OCI-LY7 (cell line): ENCODE data around the gene STXBP6. TPM values are rescaled to one million over a fixed set of nuclear protein-coding genes. Genes with fewer than 3 reads are reported as not detected.

Experiments used
- BruUV-seq: library from RNA; stranded (reverse); fragments of 400-500 nt; replicated peaks from 2 replicates; lab custom pipeline; 2021; lab: Mats Ljungman, UMichigan
- CTCF ChIA-PET: fragments of 300-600 bp; sonication (Branson Sonifier 250); formaldehyde crosslinking; loops from one replicate; lab custom pipeline; 2022; ENCODE audit warnings: antibody characterized with exemption; ENCODE audit not compliant: unreplicated experiment; lab: Charles Lee
- POLR2A ChIA-PET: fragments of 300-600 bp; sonication (Branson Sonifier 250); formaldehyde crosslinking; loops from one replicate; lab custom pipeline; 2022; ENCODE audit warnings: antibody characterized with exemption; lab: Charles Lee
- DNase-seq: peaks from one replicate; pipeline ENCODE4 v3.0.0-alpha.2; 2015; ENCODE audit warnings: low spot score
- H2AFZ ChIP-seq: fragments of 200-600 bp; sonication (generic), shearing (Covaris generic); 2 replicates; pipeline ENCODE4 v1.6.1; 2014; ENCODE audit warnings: mild to moderate bottlenecking, antibody characterized with exemption, low read length, moderate library complexity
- H3K27ac ChIP-seq: fragments of 200-600 bp; sonication (generic); 2 replicates; pipeline ENCODE4 v1.5.1; 2014; ENCODE audit warnings: mixed run types, low read depth, mild to moderate bottlenecking, moderate library complexity, low read length, inconsistent platforms; ENCODE audit not compliant: poor library complexity, severe bottlenecking
- H3K36me3 ChIP-seq: fragments of 200-600 bp; sonication (generic); 2 replicates; pipeline ENCODE4 v1.6.1; 2014; ENCODE audit warnings: mild to moderate bottlenecking, antibody characterized with exemption, low read length, moderate library complexity, mixed read lengths; ENCODE audit not compliant: insufficient read depth
- H3K4me1 ChIP-seq: fragments of 200-600 bp; sonication (generic); 2 replicates; pipeline ENCODE4 v1.5.1; 2014; ENCODE audit warnings: mild to moderate bottlenecking, low read length; ENCODE audit not compliant: insufficient read depth, poor library complexity, severe bottlenecking
- H3K4me2 ChIP-seq: fragments of 200-600 bp; sonication (generic); 2 replicates; pipeline ENCODE4 v1.6.1; 2014; ENCODE audit warnings: mild to moderate bottlenecking, low read length
- H3K4me3 ChIP-seq: fragments of 200-600 bp; sonication (generic); 2 replicates; pipeline ENCODE4 v1.5.1; 2014; ENCODE audit warnings: mild to moderate bottlenecking, low read depth, low read length; ENCODE audit not compliant: poor library complexity, severe bottlenecking
- H3K79me2 ChIP-seq: fragments of 200-600 bp; sonication (generic); 2 replicates; pipeline ENCODE4 v1.6.1; 2016; ENCODE audit warnings: low read depth, mild to moderate bottlenecking, low read length, moderate library complexity, mixed read lengths; ENCODE audit not compliant: insufficient read depth
- H3K9me2 ChIP-seq: fragments of 200-600 bp; sonication (generic); 2 replicates; pipeline ENCODE4 v1.6.1; 2016; ENCODE audit warnings: mild to moderate bottlenecking, low read length, mixed read lengths; ENCODE audit not compliant: insufficient read depth
- H3K9me3 ChIP-seq: fragments of 200-600 bp; sonication (generic); 2 replicates; pipeline ENCODE4 v1.6.1; 2014; ENCODE audit warnings: mild to moderate bottlenecking, mixed run types, low read length, mixed read lengths
- H4K20me1 ChIP-seq: fragments of 200-600 bp; sonication (generic); 2 replicates; pipeline ENCODE4 v1.6.1; 2014; ENCODE audit warnings: mild to moderate bottlenecking, antibody characterized with exemption, low read length, moderate library complexity, mixed read lengths; ENCODE audit not compliant: insufficient read depth
- EZH2phosphoT487 ChIP-seq: fragments of 200-600 bp; sonication (generic); IDR thresholded peaks from 2 replicates; pipeline ENCODE4 v1.6.1; 2018; ENCODE audit warnings: low read depth, borderline replicate concordance, mild to moderate bottlenecking, mixed run types, antibody characterized with exemption, low read length, moderate library complexity, mixed read lengths
- intact Hi-C: fragments of 100-400 bp; cut with micrococcal nuclease; formaldehyde crosslinking; loops from one replicate; pipeline ENCODE4 v1.10.0; 2022; ENCODE audit not compliant: unreplicated experiment
- total RNA-seq, 2 experiments: library from RNA; depleted of rRNA in 1 of 2; stranded (reverse); fragments of >200 nt in 1 of 2; shearing (Covaris generic) in 1 of 2; gene quantifications; 2 replicates each; pipeline ENCODE4 v1.2.3, GENCODE V29; 2014 to 2022
- TF ChIP-seq, protein P1 (sequence below): fragments of 200-600 bp; sonication (generic); conservative IDR thresholded peaks from 2 replicates; pipeline ENCODE4 v1.5.1; 2014; ENCODE audit warnings: mild to moderate bottlenecking, antibody characterized with exemption, low read length, moderate library complexity, mixed read lengths

Gene STXBP6
- total RNA-seq, 2 experiments from 2014 or later, result 0.48 TPM; not detected in 1

DNA sequence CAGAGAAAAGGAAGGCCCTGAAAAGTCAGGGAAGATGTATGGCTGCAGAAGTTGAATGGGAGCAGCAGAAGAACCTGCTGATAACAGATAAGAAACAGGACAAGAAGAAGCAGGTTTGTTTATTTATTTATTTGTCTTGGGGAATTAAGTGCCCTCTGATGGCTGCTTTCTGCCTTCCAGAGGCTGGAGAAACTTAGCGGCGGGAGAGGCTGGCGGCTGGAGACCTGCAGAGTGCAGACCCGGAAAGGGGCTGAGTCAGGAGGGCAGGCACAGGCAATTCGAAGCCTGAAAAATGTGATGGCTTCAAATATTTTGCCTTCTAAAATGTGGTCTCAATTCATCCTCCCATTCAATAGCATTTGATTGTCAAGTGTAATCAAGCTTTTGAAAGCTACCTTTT, 247.7 kb downstream of the STXBP6 start:
- Histone ChIP-seq H4K20me1 (no peaks in the 10 kb centered on the region), H3K9me3 (no peaks in the 10 kb centered on the region), H3K9me2 (no peaks in the 10 kb centered on the region), H3K4me2 (no peak overlapping the region), H3K4me3 (no peak overlapping the region), H3K79me2 (no peaks in the 10 kb centered on the region), H3K4me1 (no peaks in the 10 kb centered on the region), H2AFZ (no peak overlapping the region), H3K36me3 (no peaks in the 10 kb centered on the region), H3K27ac (no peak overlapping the region)
- intact Hi-C loops, result no loop called here
- BruUV-seq, result no TSS peak
- no peak for DNase-seq
- TF ChIP-seq, protein P1, sequence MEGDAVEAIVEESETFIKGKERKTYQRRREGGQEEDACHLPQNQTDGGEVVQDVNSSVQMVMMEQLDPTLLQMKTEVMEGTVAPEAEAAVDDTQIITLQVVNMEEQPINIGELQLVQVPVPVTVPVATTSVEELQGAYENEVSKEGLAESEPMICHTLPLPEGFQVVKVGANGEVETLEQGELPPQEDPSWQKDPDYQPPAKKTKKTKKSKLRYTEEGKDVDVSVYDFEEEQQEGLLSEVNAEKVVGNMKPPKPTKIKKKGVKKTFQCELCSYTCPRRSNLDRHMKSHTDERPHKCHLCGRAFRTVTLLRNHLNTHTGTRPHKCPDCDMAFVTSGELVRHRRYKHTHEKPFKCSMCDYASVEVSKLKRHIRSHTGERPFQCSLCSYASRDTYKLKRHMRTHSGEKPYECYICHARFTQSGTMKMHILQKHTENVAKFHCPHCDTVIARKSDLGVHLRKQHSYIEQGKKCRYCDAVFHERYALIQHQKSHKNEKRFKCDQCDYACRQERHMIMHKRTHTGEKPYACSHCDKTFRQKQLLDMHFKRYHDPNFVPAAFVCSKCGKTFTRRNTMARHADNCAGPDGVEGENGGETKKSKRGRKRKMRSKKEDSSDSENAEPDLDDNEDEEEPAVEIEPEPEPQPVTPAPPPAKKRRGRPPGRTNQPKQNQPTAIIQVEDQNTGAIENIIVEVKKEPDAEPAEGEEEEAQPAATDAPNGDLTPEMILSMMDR, result no peak
- TF ChIP-seq EZH2phosphoT487, result no peak
- POLR2A ChIA-PET, result no interaction called here
- CTCF ChIA-PET, result no interaction called here

DNA sequence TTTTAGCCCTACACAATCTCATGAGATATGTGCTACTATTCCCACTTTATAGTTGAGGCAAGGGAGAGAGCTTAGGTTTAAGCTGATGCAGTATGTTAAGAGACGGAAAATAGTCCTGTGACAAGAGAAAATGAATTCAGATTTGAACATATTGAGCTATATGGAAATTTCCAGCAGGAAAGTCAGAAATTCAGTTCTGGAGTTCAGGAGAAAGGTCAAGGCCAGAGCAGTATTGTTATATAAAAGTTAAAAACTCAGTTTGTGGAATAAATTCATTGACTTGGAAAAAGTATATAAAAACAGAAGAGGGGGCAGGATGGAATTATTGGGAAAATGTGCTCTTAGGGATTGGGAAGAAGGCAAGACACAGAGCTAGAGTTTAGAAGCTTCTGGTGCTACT, 248.9 kb downstream of the STXBP6 start:
- H3K36me3 ChIP-seq, result no peaks in the 10 kb centered on the region
- POLR2A ChIA-PET, result interaction anchor here (0.6 kb wide), 1 partner anchor 9 kb away, joined by 3 read pairs; no protein-coding TSS in a partner anchor
- TF ChIP-seq, protein P1, result no peak
- TF ChIP-seq EZH2phosphoT487, result no peak
- no peaks in the 10 kb centered on the region for H3K9me2 ChIP-seq
- H4K20me1 ChIP-seq, result no peaks in the 10 kb centered on the region
- CTCF ChIA-PET, result no interaction called here
- H3K27ac ChIP-seq, result no peak overlapping the region
- H2AFZ ChIP-seq, result no peak overlapping the region
- DNase-seq, result no peak
- H3K4me1 ChIP-seq, result no peaks in the 10 kb centered on the region
- H3K4me3 ChIP-seq, result no peak overlapping the region
- intact Hi-C loops, result no loop called here
- H3K9me3 ChIP-seq, result no peaks in the 10 kb centered on the region
- BruUV-seq, result no TSS peak
- no peaks in the 10 kb centered on the region for H3K79me2 ChIP-seq
- no peak overlapping the region for H3K4me2 ChIP-seq

DNA sequence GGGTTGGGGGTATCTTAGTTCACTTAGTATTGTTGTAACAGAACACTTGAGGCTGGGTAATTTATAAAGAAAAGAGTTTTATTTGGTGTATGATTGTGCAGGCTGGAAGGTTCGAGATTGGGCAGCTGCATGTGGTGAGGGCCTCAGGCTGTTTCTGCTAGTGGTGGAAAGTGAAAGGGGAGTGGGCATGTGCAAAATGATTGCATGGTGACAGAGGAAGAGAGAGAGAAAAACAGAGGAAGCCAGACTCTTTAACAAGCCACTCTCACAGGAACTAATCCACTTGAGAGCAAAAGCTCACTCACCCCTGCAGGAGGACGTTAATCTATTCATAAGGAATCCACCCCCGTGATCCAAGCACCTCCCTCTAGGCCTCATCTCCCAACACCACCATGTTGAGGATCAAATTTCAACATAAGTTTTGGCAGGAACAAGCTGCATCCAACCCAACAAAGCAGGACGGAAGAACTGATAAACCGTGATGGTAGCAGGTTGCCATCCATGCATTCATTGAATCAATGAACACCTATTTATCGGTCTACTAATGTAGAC, 251.0 kb downstream of the STXBP6 start:
- Histone ChIP-seq H3K9me2 (no peaks in the 10 kb centered on the region), H3K4me1 (no peaks in the 10 kb centered on the region), H4K20me1 (no peaks in the 10 kb centered on the region), H3K4me3 (no peak overlapping the region), H3K79me2 (no peaks in the 10 kb centered on the region), H3K27ac (no peak overlapping the region), H3K9me3 (no peaks in the 10 kb centered on the region), H3K4me2 (no peak overlapping the region), H3K36me3 (no peaks in the 10 kb centered on the region), H2AFZ (no peak overlapping the region)
- TF ChIP-seq, protein P1, result no peak
- TF ChIP-seq EZH2phosphoT487, result no peak
- intact Hi-C loops, result no loop called here
- CTCF ChIA-PET, result no interaction called here
- DNase-seq, result no peak
- BruUV-seq, result no TSS peak
- POLR2A ChIA-PET, result no interaction called here
